IPS-20b (cell line): Measurements from ENCODE around the gene CCDC196.

Experiments used
- H3K27ac ChIP-seq: one replicate; pipeline ENCODE4 v1.5.1; 2013; ENCODE audit warnings: low read length
- H3K27me3 ChIP-seq: 2 replicates; pipeline ENCODE4 v1.6.1; 2013; ENCODE audit warnings: mild to moderate bottlenecking, low read length, inconsistent platforms; ENCODE audit not compliant: insufficient read depth
- H3K36me3 ChIP-seq: 2 replicates; pipeline ENCODE4 v1.6.1; 2013; ENCODE audit warnings: low read depth, mild to moderate bottlenecking, inconsistent platforms, low read length, moderate library complexity; ENCODE audit not compliant: insufficient read depth
- H3K4me1 ChIP-seq: 2 replicates; pipeline ENCODE4 v1.6.1; 2013; ENCODE audit warnings: mild to moderate bottlenecking, control low read depth, inconsistent platforms, low read length, moderate library complexity; ENCODE audit not compliant: insufficient read depth
- H3K4me3 ChIP-seq: 2 replicates; pipeline ENCODE4 v1.5.1; 2013; ENCODE audit warnings: mild to moderate bottlenecking, low read length, inconsistent platforms
- H3K9ac ChIP-seq: 2 replicates; pipeline ENCODE4 v1.6.1; 2013; ENCODE audit warnings: low read depth, mild to moderate bottlenecking, inconsistent platforms, low read length, moderate library complexity
- H3K9me3 ChIP-seq: 2 replicates; pipeline ENCODE4 v1.6.1; 2013; ENCODE audit warnings: mild to moderate bottlenecking, low read depth, low read length, inconsistent platforms; ENCODE audit not compliant: insufficient read depth

The CCDC196 gene

GRCh38 chr14:66485910-66486421, at the start of gene CCDC196:
Gene CCDC196 (plus strand): TSS chr14:66486371. CDS start chr14:66486503, 132 bp downstream.
- Histone ChIP-seq H3K9ac (no peak within 1 kb of the TSS), H3K4me1 (no peaks in the 10 kb centered on the region), H3K9me3 (no peaks in the 10 kb centered on the region), H3K4me3 (no peak within 1 kb of the TSS), H3K27ac (no peak within 1 kb of the TSS), H3K36me3 (no peaks in the 10 kb centered on the region), H3K27me3 (no peaks in the 10 kb centered on the region)

GRCh38 chr14:66440801-66441200, 45.4 kb upstream of the CCDC196 start:
- Histone ChIP-seq H3K4me1 (no peaks in the 10 kb centered on the region), H3K4me3 (no peak overlapping the region), H3K27me3 (no peaks in the 10 kb centered on the region), H3K36me3 (no peaks in the 10 kb centered on the region), H3K9ac (no peak overlapping the region), H3K9me3 (peaks cover 24% of the 10 kb centered on the region; the same call in 1 of the 2 replicates), H3K27ac (no peak overlapping the region)

- Histone ChIP-seq H3K9me3 (peaks cover 17% of the 10 kb centered on the region; the same call in 1 of the 2 replicates), H3K4me3 (no peak overlapping the region), H3K27ac (no peak overlapping the region), H3K36me3 (no peaks in the 10 kb centered on the region), H3K9ac (no peak overlapping the region), H3K27me3 (no peaks in the 10 kb centered on the region), H3K4me1 (no peaks in the 10 kb centered on the region)
Observed at GRCh38 chr14:66442953-66443571, 43.1 kb upstream of the CCDC196 start.

GRCh38 chr14:66443785-66444184, 42.4 kb upstream of the CCDC196 start:
- Histone ChIP-seq H3K4me1 (no peaks in the 10 kb centered on the region), H3K9ac (no peak overlapping the region), H3K27me3 (no peaks in the 10 kb centered on the region), H3K27ac (no peak overlapping the region), H3K9me3 (peaks cover 14% of the 10 kb centered on the region; the same call in 1 of the 2 replicates), H3K4me3 (no peak overlapping the region), H3K36me3 (no peaks in the 10 kb centered on the region)

GRCh38 chr14:66444271-66444927, 41.8 kb upstream of the CCDC196 start:
- no peak overlapping the region for H3K9ac ChIP-seq
- no peaks in the 10 kb centered on the region for H3K4me1 ChIP-seq
- no peaks in the 10 kb centered on the region for H3K27me3 ChIP-seq
- no peaks in the 10 kb centered on the region for H3K36me3 ChIP-seq
- no peak overlapping the region for H3K4me3 ChIP-seq
- H3K27ac ChIP-seq = no peak overlapping the region
- peaks cover 7% of the 10 kb centered on the region; the same call in 1 of the 2 replicates for H3K9me3 ChIP-seq

- no peak overlapping the region for H3K27ac ChIP-seq
- no peak overlapping the region for H3K4me3 ChIP-seq
- H3K27me3 ChIP-seq = no peaks in the 10 kb centered on the region
- no peaks in the 10 kb centered on the region for H3K36me3 ChIP-seq
- no peaks in the 10 kb centered on the region for H3K4me1 ChIP-seq
- no peaks in the 10 kb centered on the region for H3K9me3 ChIP-seq
- H3K9ac ChIP-seq = no peak overlapping the region
Observed at GRCh38 chr14:66445936-66446335, 40.2 kb upstream of the CCDC196 start.

- no peak overlapping the region for H3K9ac ChIP-seq
- H3K27ac ChIP-seq = no peak overlapping the region
- H3K4me3 ChIP-seq = no peak overlapping the region
- no peaks in the 10 kb centered on the region for H3K36me3 ChIP-seq
- no peaks in the 10 kb centered on the region for H3K27me3 ChIP-seq
- H3K4me1 ChIP-seq = no peaks in the 10 kb centered on the region
- H3K9me3 ChIP-seq = no peaks in the 10 kb centered on the region
Observed at GRCh38 chr14:66453469-66453868, 32.7 kb upstream of the CCDC196 start.

- Histone ChIP-seq H3K9me3 (peaks cover 5% of the 10 kb centered on the region; the same call in 1 of the 2 replicates), H3K27ac (no peak overlapping the region), H3K27me3 (no peaks in the 10 kb centered on the region), H3K36me3 (no peaks in the 10 kb centered on the region), H3K9ac (no peak overlapping the region), H3K4me3 (no peak overlapping the region), H3K4me1 (no peaks in the 10 kb centered on the region; the same call in 1 of the 2 replicates)
Observed at GRCh38 chr14:66459603-66460002, 26.6 kb upstream of the CCDC196 start.

GRCh38 chr14:66464261-66464660, 21.9 kb upstream of the CCDC196 start:
- Histone ChIP-seq H3K9ac (no peak overlapping the region), H3K4me3 (no peak overlapping the region), H3K36me3 (no peaks in the 10 kb centered on the region), H3K9me3 (peaks cover 29% of the 10 kb centered on the region; the same call in 1 of the 2 replicates), H3K4me1 (no peaks in the 10 kb centered on the region; the same call in 1 of the 2 replicates), H3K27me3 (no peaks in the 10 kb centered on the region), H3K27ac (no peak overlapping the region)

- no peak overlapping the region for H3K27ac ChIP-seq
- no peaks in the 10 kb centered on the region for H3K27me3 ChIP-seq
- H3K9ac ChIP-seq = no peak overlapping the region
- no peaks in the 10 kb centered on the region for H3K4me1 ChIP-seq
- no peaks in the 10 kb centered on the region for H3K36me3 ChIP-seq
- peaks cover 70% of the 10 kb centered on the region for H3K9me3 ChIP-seq
- no peak overlapping the region for H3K4me3 ChIP-seq
Observed at GRCh38 chr14:66468778-66469367, 17.3 kb upstream of the CCDC196 start.

GRCh38 chr14:66471584-66471983, 14.6 kb upstream of the CCDC196 start:
- no peak overlapping the region for H3K9ac ChIP-seq
- H3K9me3 ChIP-seq = peaks cover 65% of the 10 kb centered on the region
- H3K36me3 ChIP-seq = no peaks in the 10 kb centered on the region
- no peak overlapping the region for H3K4me3 ChIP-seq
- H3K4me1 ChIP-seq = no peaks in the 10 kb centered on the region
- H3K27me3 ChIP-seq = no peaks in the 10 kb centered on the region
- H3K27ac ChIP-seq = no peak overlapping the region

- Histone ChIP-seq H3K4me3 (no peak overlapping the region), H3K4me1 (no peaks in the 10 kb centered on the region), H3K9me3 (peaks cover 58% of the 10 kb centered on the region), H3K27ac (no peak overlapping the region), H3K9ac (no peak overlapping the region), H3K27me3 (no peaks in the 10 kb centered on the region), H3K36me3 (no peaks in the 10 kb centered on the region)
Observed at GRCh38 chr14:66472251-66472650, 13.9 kb upstream of the CCDC196 start.
